ENCODE data around the gene PRLHR.

The PRLHR gene

GRCh38 chr10:118557946-118558345 is 37.5 kb downstream of the PRLHR start:
- in situ Hi-C loops (cut with HindIII; ENCODE audit: low sequenced_read_pairs) = no loop called here
- no peak for DNase-seq (ENCODE audit: low read depth)
- H3K4me3 ChIP-seq (ENCODE audit: low read depth, low read length) = no peak overlapping the region
- TF ChIP-seq CTCF (IDR thresholded peaks at IDR 0.05; ENCODE audit: low read depth, low read length, missing control alignments) = no peak

- H3K4me3 ChIP-seq (ENCODE audit: low read depth, low read length) = no peak overlapping the region
- no peak for TF ChIP-seq CTCF (IDR thresholded peaks at IDR 0.05; ENCODE audit: low read depth, low read length, missing control alignments)
- DNase-seq (ENCODE audit: low read depth) = no peak
- in situ Hi-C loops (cut with HindIII; ENCODE audit: low sequenced_read_pairs) = no loop called here
Measured at GRCh38 chr10:118551535-118552100, 43.8 kb downstream of the PRLHR start.

GRCh38 chr10:118547282-118547681 is 48.2 kb downstream of the PRLHR start:
- in situ Hi-C loops (cut with HindIII; ENCODE audit: low sequenced_read_pairs) = no loop called here
- H3K4me3 ChIP-seq (ENCODE audit: low read depth, low read length) = no peak overlapping the region
- no peak for TF ChIP-seq CTCF (IDR thresholded peaks at IDR 0.05; ENCODE audit: low read depth, low read length, missing control alignments)
- DNase-seq (ENCODE audit: low read depth) = no peak

GRCh38 chr10:118546479-118546878 is 49.0 kb downstream of the PRLHR start:
- no peak for TF ChIP-seq CTCF (IDR thresholded peaks at IDR 0.05; ENCODE audit: low read depth, low read length, missing control alignments)

GRCh38 chr10:118545381-118545780 is 50.1 kb downstream of the PRLHR start:
- H3K4me3 ChIP-seq (ENCODE audit: low read depth, low read length) = no peak overlapping the region
- no peak for DNase-seq (ENCODE audit: low read depth)
- in situ Hi-C loops (cut with HindIII; ENCODE audit: low sequenced_read_pairs) = no loop called here
- TF ChIP-seq CTCF (IDR thresholded peaks at IDR 0.05; ENCODE audit: low read depth, low read length, missing control alignments) = no peak

More at GRCh38 chr10:118546479-118546878, 49.0 kb downstream of the PRLHR start:
- DNase-seq (ENCODE audit: low read depth) = no peak
- no peak overlapping the region for H3K4me3 ChIP-seq (ENCODE audit: low read depth, low read length)
- in situ Hi-C loops (cut with HindIII; ENCODE audit: low sequenced_read_pairs) = no loop called here

GRCh38 chr10:118544401-118544948 is 51.0 kb downstream of the PRLHR start:
- TF ChIP-seq CTCF (IDR thresholded peaks at IDR 0.05; ENCODE audit: low read depth, low read length, missing control alignments) = no peak
- DNase-seq (ENCODE audit: low read depth) = no peak
- in situ Hi-C loops (cut with HindIII; ENCODE audit: low sequenced_read_pairs) = no loop called here

More at GRCh38 chr10:118544401-118544948, 51.0 kb downstream of the PRLHR start:
- no peak overlapping the region for H3K4me3 ChIP-seq (ENCODE audit: low read depth, low read length)
